Trophoblast cell (in vitro differentiated cells and primary cell): ENCODE results near the gene FMNL2.
"Not testable (repeated sequence)": the region's sequence is repeated elsewhere in the genome, so short reads cannot be mapped to it uniquely, and the experiment has no call there.

Experiments used
- DNase-seq, 2 donors: peaks; one replicate each; pipeline ENCODE4 v3.0.0-alpha.2; 2016
- H2AFZ ChIP-seq: 2 replicates; pipeline ENCODE4 v1.6.1; 2013; ENCODE audit warnings: low read length, moderate library complexity, mild to moderate bottlenecking; ENCODE audit not compliant: insufficient read depth, poor library complexity
- H2AK5ac ChIP-seq: 2 replicates; pipeline ENCODE4 v1.6.1; 2013; ENCODE audit warnings: mild to moderate bottlenecking, low read length
- H2BK120ac ChIP-seq: 2 replicates; pipeline ENCODE4 v1.6.1; 2013; ENCODE audit warnings: low read length, mild to moderate bottlenecking, moderate library complexity; ENCODE audit not compliant: insufficient read depth, poor library complexity
- H2BK12ac ChIP-seq: 2 replicates; pipeline ENCODE4 v1.6.1; 2013; ENCODE audit warnings: mild to moderate bottlenecking, low read length, moderate library complexity
- H2BK5ac ChIP-seq: 2 replicates; pipeline ENCODE4 v1.6.1; 2013; ENCODE audit warnings: low read length, low read depth, moderate library complexity, mild to moderate bottlenecking; ENCODE audit not compliant: poor library complexity
- H3K14ac ChIP-seq: 2 replicates; pipeline ENCODE4 v1.6.1; 2013; ENCODE audit warnings: mild to moderate bottlenecking, low read length
- H3K18ac ChIP-seq: 2 replicates; pipeline ENCODE4 v1.6.1; 2013; ENCODE audit warnings: mild to moderate bottlenecking, low read length
- H3K23ac ChIP-seq: 2 replicates; pipeline ENCODE4 v1.6.1; 2013; ENCODE audit warnings: low read length
- H3K27ac ChIP-seq: 2 replicates; pipeline ENCODE4 v1.5.1; 2013; ENCODE audit warnings: low read depth, mild to moderate bottlenecking, inconsistent platforms, low read length, moderate library complexity
- H3K27me3 ChIP-seq: 2 replicates; pipeline ENCODE4 v1.6.1; 2013; ENCODE audit warnings: inconsistent platforms, mild to moderate bottlenecking, low read length, moderate library complexity; ENCODE audit not compliant: insufficient read depth
- H3K36me3 ChIP-seq, 2 experiments: 1 replicate in 1 of 2; 2 replicates in 1 of 2; pipeline ENCODE4 v1.6.1; 2013; ENCODE audit warnings: low read length in 2 of 2, mild to moderate bottlenecking in 2 of 2, moderate library complexity in 1 of 2; ENCODE audit not compliant: insufficient read depth in 2 of 2, control insufficient read depth in 1 of 2
- H3K4ac ChIP-seq: 2 replicates; pipeline ENCODE4 v1.6.1; 2013; ENCODE audit warnings: low read depth, mild to moderate bottlenecking, low read length, moderate library complexity
- H3K4me1 ChIP-seq, 2 experiments: 1 replicate in 1 of 2; 2 replicates in 1 of 2; pipeline ENCODE4 v1.6.1; 2013; ENCODE audit warnings: low read length in 2 of 2, mild to moderate bottlenecking in 2 of 2, moderate library complexity in 1 of 2; ENCODE audit not compliant: insufficient read depth in 2 of 2, control insufficient read depth in 1 of 2
- H3K4me2 ChIP-seq: 2 replicates; pipeline ENCODE4 v1.6.1; 2013; ENCODE audit warnings: inconsistent platforms, mild to moderate bottlenecking, low read length, moderate library complexity
- H3K4me3 ChIP-seq: 2 replicates; pipeline ENCODE4 v1.5.1; 2013; ENCODE audit warnings: mild to moderate bottlenecking, low read depth, low read length, inconsistent platforms
- H3K79me1 ChIP-seq: one replicate; pipeline ENCODE4 v1.6.1; 2013; ENCODE audit warnings: low read length
- H3K79me2 ChIP-seq: 2 replicates; pipeline ENCODE4 v1.6.1; 2013; ENCODE audit warnings: low read length, mild to moderate bottlenecking; ENCODE audit not compliant: control insufficient read depth, insufficient read depth, poor library complexity
- H3K9ac ChIP-seq: 2 replicates; pipeline ENCODE4 v1.6.1; 2013; ENCODE audit warnings: mild to moderate bottlenecking, low read length
- H3K9me3 ChIP-seq: 2 replicates; pipeline ENCODE4 v1.6.1; 2013; ENCODE audit warnings: low read depth, mild to moderate bottlenecking, control low read depth, inconsistent platforms, low read length; ENCODE audit not compliant: insufficient read depth
- H4K12ac ChIP-seq: 2 replicates; pipeline ENCODE4 v1.6.1; 2013; ENCODE audit warnings: low read depth, mild to moderate bottlenecking, low read length, moderate library complexity
- H4K8ac ChIP-seq: 2 replicates; pipeline ENCODE4 v1.6.1; 2013; ENCODE audit warnings: low read depth, mild to moderate bottlenecking, low read length, moderate library complexity
- H4K91ac ChIP-seq: one replicate; pipeline ENCODE4 v1.6.1; 2013; ENCODE audit warnings: low read depth, mild to moderate bottlenecking, low read length, moderate library complexity
- WGBS: extraction: QIAGEN DNeasy Blood & Tissue Kit; methylation state at CpG from one replicate; pipeline ENCODE4 v1.1.7; 2013; ENCODE audit warnings: missing lambda C conversion rate; ENCODE audit not compliant: insufficient read length, insufficient coverage; ENCODE audit errors: extremely low coverage; 5-methylcytosine and 5-hydroxymethylcytosine counted together

FMNL2 gene

DNA sequence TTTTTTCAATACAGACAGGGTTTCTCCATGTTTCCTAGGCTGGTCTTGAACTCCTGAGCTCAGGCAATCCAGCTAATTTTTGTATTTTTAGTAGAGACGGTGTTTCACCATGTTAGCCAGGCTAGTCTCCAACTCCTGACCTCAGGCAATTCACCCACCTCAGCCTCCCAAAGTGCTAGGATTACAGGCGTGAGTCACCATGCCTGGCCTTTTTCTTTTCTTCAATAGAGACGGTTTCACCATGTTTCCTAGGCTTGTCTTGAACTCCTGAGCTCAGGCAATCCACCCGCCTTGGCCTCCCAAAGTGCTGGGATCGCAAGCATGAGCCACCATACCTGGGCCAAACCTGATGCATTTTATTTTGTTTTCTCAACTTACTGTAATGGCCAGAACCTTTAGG, 9.8 kb upstream of the FMNL2 start:
- H2BK120ac ChIP-seq, H2AK5ac ChIP-seq, H3K27ac ChIP-seq, H3K14ac ChIP-seq, H3K27me3 ChIP-seq, H3K4ac ChIP-seq, H3K18ac ChIP-seq, H2BK5ac ChIP-seq, H2AFZ ChIP-seq, H3K4me1 ChIP-seq, H4K12ac ChIP-seq, H4K8ac ChIP-seq, H3K9me3 ChIP-seq, H3K4me3 ChIP-seq, H3K4me2 ChIP-seq, H2BK12ac ChIP-seq, H4K91ac ChIP-seq, H3K79me2 ChIP-seq, H3K36me3 ChIP-seq, H3K23ac ChIP-seq, H3K79me1 ChIP-seq, H3K9ac ChIP-seq: not testable (repeated sequence)
- WGBS: no CpG with 5 or more reads among the region's 5 CpGs
- peak in 1 of 2 donors; percentile 34 for DNase-seq

DNA sequence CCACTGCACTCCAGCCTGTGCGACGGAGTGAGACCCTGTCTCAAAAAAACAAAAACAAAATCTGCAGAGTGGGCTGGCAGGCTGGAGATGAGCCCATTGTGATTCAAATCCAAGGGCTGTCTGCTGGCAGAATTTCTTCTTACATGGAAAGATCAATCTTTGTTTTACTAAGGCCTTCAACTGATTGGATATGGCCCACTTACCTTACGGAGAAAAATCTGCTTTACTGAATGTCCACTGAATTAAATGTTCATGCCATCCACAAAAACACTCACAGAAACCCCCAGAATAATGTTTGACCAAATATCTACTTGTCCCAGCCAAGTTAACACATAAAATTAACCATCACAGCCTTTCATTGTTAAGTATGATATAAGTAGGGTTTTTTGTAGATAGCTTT, 8.3 kb upstream of the FMNL2 start:
- Histone ChIP-seq H3K4me3 (no peak overlapping the region), H3K27ac (no peak overlapping the region), H3K18ac (no peak overlapping the region), H4K8ac (no peak overlapping the region), H2BK120ac (no peak overlapping the region), H3K79me1 (no peaks in the 10 kb centered on the region), H2AFZ (no peak overlapping the region), H3K79me2 (no peaks in the 10 kb centered on the region), H3K27me3 (no peaks in the 10 kb centered on the region), H3K9me3 (no peaks in the 10 kb centered on the region), H4K91ac (no peak overlapping the region), H3K36me3 (no peaks in the 10 kb centered on the region), H2BK5ac (no peak overlapping the region), H2BK12ac (no peak overlapping the region), H3K4ac (no peak overlapping the region), H3K4me2 (no peak overlapping the region), H3K14ac (no peak overlapping the region), H2AK5ac (no peak overlapping the region), H3K9ac (no peak overlapping the region), H3K23ac (no peak overlapping the region), H4K12ac (no peak overlapping the region), H3K4me1 (no peaks in the 10 kb centered on the region)
- DNase-seq: no peak
- WGBS: no CpG with 5 or more reads among the region's 3 CpGs

DNA sequence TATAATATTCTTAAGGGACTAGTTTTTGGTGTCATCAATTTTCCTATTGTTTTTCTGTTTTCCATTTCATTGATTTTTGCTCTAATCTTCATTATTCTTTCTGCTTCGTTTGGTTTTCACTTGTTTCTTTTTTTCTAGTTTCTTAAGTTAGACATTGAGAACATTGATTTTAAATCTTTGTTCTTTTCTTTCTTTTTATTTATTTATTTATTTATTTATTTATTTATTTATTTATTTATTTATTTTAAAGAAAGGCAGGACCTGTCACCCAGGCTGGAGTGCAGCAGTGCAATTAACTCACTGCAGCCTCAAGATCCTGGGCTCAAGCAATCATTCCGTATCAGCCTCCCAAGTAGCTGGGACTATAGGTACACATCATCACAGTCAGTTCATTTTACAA, 7.0 kb upstream of the FMNL2 start:
- Histone ChIP-seq H3K4me1 (no peaks in the 10 kb centered on the region), H2BK120ac (no peak overlapping the region), H2BK5ac (no peak overlapping the region), H3K4ac (no peak overlapping the region), H3K27me3 (no peaks in the 10 kb centered on the region), H3K79me1 (no peaks in the 10 kb centered on the region), H3K27ac (no peak overlapping the region), H2AFZ (no peak overlapping the region), H3K18ac (no peak overlapping the region), H4K12ac (no peak overlapping the region), H3K9ac (no peak overlapping the region), H2BK12ac (no peak overlapping the region), H4K91ac (no peak overlapping the region), H4K8ac (no peak overlapping the region), H3K79me2 (no peaks in the 10 kb centered on the region), H3K4me2 (no peak overlapping the region), H3K36me3 (no peaks in the 10 kb centered on the region), H3K4me3 (no peak overlapping the region), H3K23ac (no peak overlapping the region), H3K9me3 (no peaks in the 10 kb centered on the region), H2AK5ac (no peak overlapping the region), H3K14ac (no peak overlapping the region)
- DNase-seq: no peak
- WGBS: no CpG with 5 or more reads among the region's 2 CpGs

DNA sequence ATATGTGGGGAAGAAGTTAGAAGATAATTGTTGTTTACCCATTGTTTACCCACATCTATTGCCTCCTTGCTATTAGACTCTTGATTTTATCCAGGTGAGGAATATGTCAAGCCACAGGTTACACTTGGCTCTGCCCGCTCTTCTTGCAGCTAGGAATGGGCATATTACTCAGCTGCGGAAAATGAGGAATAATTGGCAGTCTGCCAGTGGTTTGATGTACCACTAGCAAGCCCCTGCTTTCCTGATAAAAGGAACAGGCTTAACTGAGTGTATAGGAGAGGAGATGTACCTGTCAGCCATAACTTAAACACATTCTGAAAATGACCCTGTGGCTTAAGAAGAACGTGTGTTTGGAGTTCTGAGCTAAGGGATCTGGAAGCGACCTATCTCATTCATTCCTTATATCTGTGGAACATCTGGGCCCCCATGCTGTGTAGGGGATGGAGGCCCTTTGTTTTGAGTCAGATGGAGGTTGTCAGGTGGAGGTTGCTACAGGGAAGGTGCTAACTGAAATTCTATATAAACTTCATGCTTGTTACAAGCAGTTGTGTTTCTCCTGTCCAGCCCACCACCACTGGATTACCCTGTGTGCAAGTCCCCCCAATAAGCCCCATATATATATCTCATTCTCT, 4.6 kb upstream of the FMNL2 start:
- Histone ChIP-seq H4K91ac (no peak overlapping the region), H2BK120ac (no peak overlapping the region)
- no CpG with 5 or more reads among the region's 4 CpGs for WGBS

More for the DNA sequence above, 4.6 kb upstream of the FMNL2 start:
- H3K18ac ChIP-seq: no peak overlapping the region
- H3K9ac ChIP-seq: no peak overlapping the region
- H3K79me2 ChIP-seq: peaks cover 3% of the 10 kb centered on the region
- peak; percentile 51 to 76 for DNase-seq
- H3K14ac ChIP-seq: no peak overlapping the region
- no peak overlapping the region for H3K4me2 ChIP-seq
- H2AFZ ChIP-seq: no peak overlapping the region
- H3K27ac ChIP-seq: no peak overlapping the region
- no peaks in the 10 kb centered on the region for H3K9me3 ChIP-seq
- no peak overlapping the region for H2BK5ac ChIP-seq
- H2AK5ac ChIP-seq: no peak overlapping the region
- no peaks in the 10 kb centered on the region for H3K36me3 ChIP-seq
- peaks cover 3% of the 10 kb centered on the region for H3K79me1 ChIP-seq
- H2BK12ac ChIP-seq: no peak overlapping the region
- no peak overlapping the region for H3K4me3 ChIP-seq
- H3K4me1 ChIP-seq: no peaks in the 10 kb centered on the region
- no peak overlapping the region for H3K23ac ChIP-seq
- H3K27me3 ChIP-seq: no peaks in the 10 kb centered on the region
- H3K4ac ChIP-seq: no peak overlapping the region
- no peak overlapping the region for H4K12ac ChIP-seq
- no peak overlapping the region for H4K8ac ChIP-seq
